BJ (cell line): ENCODE measurements around the gene MROH8. TPM values are rescaled to one million over a fixed set of nuclear protein-coding genes. Genes with fewer than 3 reads are reported as not detected.

Experiments
- CTCF ChIA-PET: fragments of 350-600 bp; formaldehyde crosslinking; extraction: SDS; loops from one replicate; lab custom pipeline; 2021; ENCODE audit warnings: antibody characterized with exemption, inconsistent platforms; lab: Yijun Ruan, JAX
- POLR2A ChIA-PET: fragments of 300-600 bp; sonication (Branson Sonifier 250); formaldehyde crosslinking; extraction: SDS; loops from one replicate; lab custom pipeline; 2021; ENCODE audit warnings: antibody characterized with exemption; lab: Charles Lee
- DNase-seq: peaks from one replicate; pipeline ENCODE4 v3.0.0-alpha.2; 2011; ENCODE audit warnings: low read depth
- H3K27me3 ChIP-seq: 2 replicates; pipeline ENCODE4 v1.6.0; 2011; ENCODE audit warnings: low read length; ENCODE audit not compliant: control insufficient read depth, insufficient read depth
- H3K36me3 ChIP-seq: 2 replicates; pipeline ENCODE4 v1.5.1; 2011; ENCODE audit warnings: low read length; ENCODE audit not compliant: control insufficient read depth, insufficient read depth
- H3K4me3 ChIP-seq: 2 replicates; pipeline ENCODE4 v1.5.1; 2011; ENCODE audit warnings: low read depth, mild to moderate bottlenecking, control low read depth, low read length
- CTCF ChIP-seq: IDR thresholded peaks from 2 replicates; pipeline ENCODE4 v1.5.1; 2011; ENCODE audit warnings: low read depth, mild to moderate bottlenecking, control low read depth, inconsistent platforms, low read length, moderate library complexity; ENCODE audit not compliant: insufficient read depth
- polyA plus RNA-seq: library from polyadenylated mRNA; depleted of rRNA; stranded (reverse); fragments of >200 nt; gene quantifications from 2 replicates; pipeline ENCODE4 v1.2.3, GENCODE V29; 2011

The MROH8 gene
- polyA plus RNA-seq, 1 experiment, result 2.4 TPM

- TF ChIP-seq CTCF, result no peak
- CTCF ChIA-PET, result interaction anchor here (0.9 to 3.4 kb wide), 5 partner anchors 18 to 139 kb away, joined by 3 to 11 read pairs (median 5); no protein-coding TSS in a partner anchor
- peaks cover 15% of the 10 kb centered on the region for H3K36me3 ChIP-seq
These were observed 43.7 kb upstream of the MROH8 start for GRCh38 chr20:37223053-37223452.

GRCh38 chr20:37222086-37222485 lies 42.7 kb upstream of the MROH8 start:
- POLR2A ChIA-PET, result no interaction called here
- CTCF ChIA-PET, result interaction anchor here (0.9 to 3.4 kb wide), 5 partner anchors 9 to 312 kb away, joined by 3 to 11 read pairs (median 3); no protein-coding TSS in a partner anchor
- no peak for TF ChIP-seq CTCF
- Histone ChIP-seq H3K27me3 (no peaks in the 10 kb centered on the region), H3K4me3 (no peak overlapping the region), H3K36me3 (peaks cover 15% of the 10 kb centered on the region)
- no peak for DNase-seq

More at GRCh38 chr20:37223053-37223452, 43.7 kb upstream of the MROH8 start:
- POLR2A ChIA-PET, result interaction anchor here (0.5 to 0.7 kb wide), 2 partner anchors 15 to 28 kb away, joined by 3 to 5 read pairs; no protein-coding TSS in a partner anchor
- peak; percentile 47 for DNase-seq
- H3K27me3 ChIP-seq, result no peaks in the 10 kb centered on the region
- no peak overlapping the region for H3K4me3 ChIP-seq

- POLR2A ChIA-PET, result no interaction called here
These were observed 41.4 kb upstream of the MROH8 start for GRCh38 chr20:37220731-37221130.

GRCh38 chr20:37219751-37220668 lies 40.7 kb upstream of the MROH8 start:
- no peak for TF ChIP-seq CTCF
- Histone ChIP-seq H3K4me3 (no peak overlapping the region), H3K36me3 (peaks cover 7% of the 10 kb centered on the region), H3K27me3 (no peaks in the 10 kb centered on the region)
- DNase-seq, result no peak
- POLR2A ChIA-PET, result no interaction called here
- CTCF ChIA-PET, result interaction anchor here (1.1 to 2.5 kb wide), 4 partner anchors 7 to 25 kb away, joined by 3 to 6 read pairs (median 5); no protein-coding TSS in a partner anchor

More at GRCh38 chr20:37220731-37221130, 41.4 kb upstream of the MROH8 start:
- Histone ChIP-seq H3K36me3 (peaks cover 12% of the 10 kb centered on the region), H3K27me3 (no peaks in the 10 kb centered on the region), H3K4me3 (no peak overlapping the region)
- CTCF ChIA-PET, result interaction anchor here (1.1 to 2.5 kb wide), 4 partner anchors 8 to 25 kb away, joined by 3 to 6 read pairs (median 5); no protein-coding TSS in a partner anchor
- no peak for TF ChIP-seq CTCF
- peak; percentile 42 for DNase-seq

GRCh38 chr20:37218976-37219375 lies 39.6 kb upstream of the MROH8 start:
- POLR2A ChIA-PET, result no interaction called here
- H3K36me3 ChIP-seq, result peaks cover 3% of the 10 kb centered on the region
- CTCF ChIA-PET, result no interaction called here
- no peak for TF ChIP-seq CTCF
- H3K27me3 ChIP-seq, result no peaks in the 10 kb centered on the region
- no peak for DNase-seq
- H3K4me3 ChIP-seq, result no peak overlapping the region
